GM23338 (cell line): ENCODE data around the gene SMIM10. TPM values are rescaled to one million over a fixed set of nuclear protein-coding genes. Genes with fewer than 3 reads are reported as not detected.

Source experiments
- ATAC-seq: fragments of 200-7000 bp; cut with Tn5 transposase; 3 replicates; pipeline ENCODE4 v1.9.1; 2020
- DNase-seq: peaks from one replicate; pipeline ENCODE4 v3.0.0-alpha.2; 2015; ENCODE audit warnings: low spot score
- H2AFZ ChIP-seq: fragments of 200-600 bp; sonication (generic); 2 replicates; pipeline ENCODE4 v1.8.0; 2016; ENCODE audit warnings: antibody characterized with exemption, mild to moderate bottlenecking, moderate library complexity
- H3F3A ChIP-seq: fragments of 200-600 bp; sonication (generic); replicated peaks from 2 replicates; pipeline ENCODE4 v1.8.0; 2017; ENCODE audit warnings: antibody characterized with exemption, mixed run types, low read depth
- H3K27ac ChIP-seq: fragments of 200-600 bp; sonication (generic); 2 replicates; pipeline ENCODE4 v1.6.1; 2016; ENCODE audit warnings: low read depth
- H3K27me3 ChIP-seq: fragments of 200-600 bp; sonication (generic); 2 replicates; pipeline ENCODE4 v1.8.0; 2016; ENCODE audit warnings: mild to moderate bottlenecking, mixed run types, moderate library complexity; ENCODE audit not compliant: insufficient read depth
- H3K36me3 ChIP-seq: fragments of 200-600 bp; sonication (generic); 2 replicates; pipeline ENCODE4 v1.8.0; 2016; ENCODE audit warnings: mild to moderate bottlenecking; ENCODE audit not compliant: insufficient read depth
- H3K4me1 ChIP-seq: fragments of 200-600 bp; sonication (generic); 2 replicates; pipeline ENCODE4 v1.8.0; 2016; ENCODE audit warnings: mild to moderate bottlenecking, moderate library complexity; ENCODE audit not compliant: insufficient read depth
- H3K4me2 ChIP-seq: fragments of 200-600 bp; sonication (generic); 2 replicates; pipeline ENCODE4 v1.7.1; 2017; ENCODE audit warnings: mixed run types
- H3K4me3 ChIP-seq: fragments of 200-600 bp; sonication (generic); 2 replicates; pipeline ENCODE4 v1.6.1; 2016; ENCODE audit warnings: mixed run types
- H3K79me2 ChIP-seq: fragments of 200-600 bp; sonication (generic); replicated peaks from 2 replicates; pipeline ENCODE4 v1.8.0; 2017; ENCODE audit warnings: mild to moderate bottlenecking; ENCODE audit not compliant: insufficient read depth
- H3K9me2 ChIP-seq: fragments of 200-600 bp; sonication (generic); 2 replicates; pipeline ENCODE4 v1.8.0; 2017; ENCODE audit not compliant: insufficient read depth
- H4K20me1 ChIP-seq: fragments of 200-600 bp; sonication (generic); replicated peaks from 2 replicates; pipeline ENCODE4 v1.8.0; 2017; ENCODE audit warnings: mild to moderate bottlenecking; ENCODE audit not compliant: insufficient read depth
- H3K27ac Mint-ChIP-seq: 2 replicates; pipeline ENCODE4 v1.8.0; 2020; ENCODE audit warnings: inconsistent platforms, mild to moderate bottlenecking, moderate library complexity, mixed read lengths
- H3K27me3 Mint-ChIP-seq: 3 replicates; pipeline ENCODE4 v1.8.0; 2022; ENCODE audit warnings: low read depth, mild to moderate bottlenecking, moderate library complexity, mixed read lengths, inconsistent platforms; ENCODE audit not compliant: insufficient read depth, poor library complexity
- H3K36me3 Mint-ChIP-seq: 3 replicates; pipeline ENCODE4 v1.8.0; 2021; ENCODE audit warnings: low read depth, mild to moderate bottlenecking, inconsistent platforms, moderate library complexity, mixed read lengths
- H3K4me1 Mint-ChIP-seq: 3 replicates; pipeline ENCODE4 v1.8.0; 2020; ENCODE audit warnings: mild to moderate bottlenecking, inconsistent platforms, mixed read lengths
- H3K4me3 Mint-ChIP-seq: 3 replicates; pipeline ENCODE4 v1.8.0; 2021; ENCODE audit warnings: moderate library complexity, mild to moderate bottlenecking, inconsistent platforms, mixed read lengths
- H3K9me3 Mint-ChIP-seq: 3 replicates; pipeline ENCODE4 v1.8.0; 2020; ENCODE audit warnings: moderate library complexity, mild to moderate bottlenecking, inconsistent platforms, mixed read lengths
- CREB1 ChIP-seq: fragments of 250-450 bp; sonication (Bioruptor Pico); IDR thresholded peaks from 2 replicates; pipeline ENCODE4 v1.5.0; 2020; ENCODE audit warnings: low read depth, mild to moderate bottlenecking, moderate library complexity
- CTCF ChIP-seq, 2 experiments: fragments of 200-600 bp in 1 of 2; sonication (generic) in 1 of 2; conservative IDR thresholded peaks; 2 replicates each; pipeline versions ENCODE4 v1.5.1 to v1.6.1; 2016 to 2017; ENCODE audit warnings: antibody characterized with exemption in 2 of 2, low read depth in 2 of 2, mild to moderate bottlenecking in 2 of 2, moderate library complexity in 1 of 2
- ETS1 ChIP-seq: IDR thresholded peaks from 2 replicates; pipeline ENCODE4 v1.6.1; 2016; ENCODE audit warnings: antibody characterized with exemption
- EZH2phosphoT487 ChIP-seq: fragments of 200-600 bp; sonication (generic); IDR thresholded peaks from one replicate; pipeline ENCODE4 v1.8.1; 2018; ENCODE audit warnings: antibody characterized with exemption; ENCODE audit not compliant: unreplicated experiment
- JUNB ChIP-seq: IDR thresholded peaks from one replicate; pipeline ENCODE4 v1.6.1; 2016; ENCODE audit warnings: antibody characterized with exemption; ENCODE audit not compliant: unreplicated experiment
- NANOG ChIP-seq: IDR thresholded peaks from 2 replicates; pipeline ENCODE4 v1.6.1; 2016; ENCODE audit warnings: antibody characterized with exemption, borderline replicate concordance
- POLR2AphosphoS5 ChIP-seq: IDR thresholded peaks from 2 replicates; pipeline ENCODE4 v1.6.1; 2016; ENCODE audit warnings: antibody characterized with exemption, low read depth
- REST ChIP-seq: IDR thresholded peaks from one replicate; pipeline ENCODE4 v1.6.1; 2018; ENCODE audit warnings: antibody characterized with exemption; ENCODE audit not compliant: unreplicated experiment
- ZNF114 ChIP-seq: fragments of 250-450 bp; sonication (Bioruptor Pico); IDR thresholded peaks from 2 replicates; pipeline ENCODE4 v1.5.0; 2020; ENCODE audit warnings: mild to moderate bottlenecking, moderate library complexity
- ZNF462 ChIP-seq: fragments of 250-450 bp; sonication (Bioruptor Pico); IDR thresholded peaks from 2 replicates; pipeline ENCODE4 v1.5.0; 2020; ENCODE audit warnings: mild to moderate bottlenecking, moderate library complexity
- polyA plus RNA-seq: library from polyadenylated mRNA; unstranded; fragments of >200 nt; fragmentation: Nextera tagmentation; extraction: Ambion mirVana; gene quantifications from 2 replicates; pipeline ENCODE4 v1.2.1, GENCODE V29; 2016
- total RNA-seq: library from RNA; depleted of rRNA; stranded (reverse); fragments of >200 nt; shearing (Covaris generic); gene quantifications from 2 replicates; pipeline ENCODE4 v1.2.3, GENCODE V29; 2014

SMIM10 gene
- total and polyA plus RNA-seq, 2 experiments from 2014 or later: 1.7 to 4.8 TPM

- TF ChIP-seq NANOG (no peak), CTCF (conservative IDR thresholded peaks at IDR 0.05; ENCODE audit: low read depth in 2 of 2) (no peak), CREB1 (CRISPR knock-in tag) (no peak)
Observed at GRCh38 chrX:135006187-135006586, 15.4 kb downstream of the SMIM10 start (continued).

- H3K27me3 ChIP-seq: no peaks in the 10 kb centered on the region
- H2AFZ ChIP-seq: no peak overlapping the region
- no peaks in the 10 kb centered on the region for H3K79me2 ChIP-seq
- no peak overlapping the region for H3K4me3 ChIP-seq
- H3F3A ChIP-seq: no peaks in the 10 kb centered on the region
- ATAC-seq: no peak
- no peak for DNase-seq
- Mint-ChIP-seq H3K36me3 (no peaks in the 10 kb centered on the region), H3K4me3 (no peak overlapping the region), H3K4me1 (peaks cover 33% of the 10 kb centered on the region), H3K27ac (no peak overlapping the region), H3K9me3 (no peaks in the 10 kb centered on the region), H3K27me3 (peaks cover under 1% of the 10 kb centered on the region)
- H3K36me3 ChIP-seq: no peaks in the 10 kb centered on the region
- peaks cover 25% of the 10 kb centered on the region for H3K4me1 ChIP-seq
- no peaks in the 10 kb centered on the region for H3K9me2 ChIP-seq
- H4K20me1 ChIP-seq: no peaks in the 10 kb centered on the region
- 0 out of 2 replicates have a peak overlapping the region, but pooled peaks have one; percentile 48 for H3K4me2 ChIP-seq
- H3K27ac ChIP-seq: no peak overlapping the region
- TF ChIP-seq ZNF462 (CRISPR knock-in tag) (no peak), REST (no peak), EZH2phosphoT487 (no peak), ETS1 (no peak), JUNB (no peak), CTCF (conservative IDR thresholded peaks at IDR 0.05; ENCODE audit: low read depth in 2 of 2) (no peak), POLR2AphosphoS5 (no peak), ZNF114 (CRISPR knock-in tag) (no peak)
Observed at GRCh38 chrX:135009057-135009610, 18.3 kb downstream of the SMIM10 start.
